Hematopoietic multipotent progenitor cell treated with erythropoietin and hydrocortisone succinate and interleukin-3 and kit ligand, for 6 days (in vitro differentiated cells): ENCODE results near the gene CETP.

Source experiments
- DNase-seq: peaks from one replicate; pipeline ENCODE4 v3.0.0-alpha.2; 2015

CETP gene

DNA sequence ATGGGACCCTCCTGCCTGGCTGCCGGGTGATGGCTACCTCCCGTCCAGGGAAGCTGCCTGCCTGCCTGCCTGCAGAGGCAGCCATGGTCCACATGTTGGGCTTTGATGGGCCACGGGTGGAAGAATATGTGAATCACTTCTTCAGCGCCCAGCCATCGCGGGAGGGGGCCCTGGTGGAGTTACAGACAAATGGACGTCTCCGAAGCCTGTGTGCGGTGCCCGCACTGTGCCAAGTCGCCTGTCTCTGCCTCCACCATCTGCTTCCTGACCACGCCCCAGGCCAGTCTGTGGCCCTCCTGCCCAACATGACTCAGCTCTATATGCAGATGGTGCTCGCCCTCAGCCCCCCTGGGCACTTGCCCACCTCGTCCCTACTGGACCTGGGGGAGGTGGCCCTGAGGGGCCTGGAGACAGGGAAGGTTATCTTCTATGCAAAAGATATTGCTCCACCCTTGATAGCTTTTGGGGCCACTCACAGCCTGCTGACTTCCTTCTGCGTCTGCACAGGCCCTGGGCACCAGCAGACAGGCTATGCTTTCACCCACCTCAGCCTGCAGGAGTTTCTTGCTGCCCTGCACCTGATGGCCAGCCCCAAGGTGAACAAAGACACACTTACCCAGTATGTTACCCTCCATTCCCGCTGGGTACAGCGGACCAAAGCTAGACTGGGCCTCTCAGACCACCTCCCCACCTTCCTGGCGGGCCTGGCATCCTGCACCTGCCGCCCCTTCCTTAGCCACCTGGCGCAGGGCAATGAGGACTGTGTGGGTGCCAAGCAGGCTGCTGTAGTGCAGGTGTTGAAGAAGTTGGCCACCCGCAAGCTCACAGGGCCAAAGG, 64.4 kb downstream of the CETP start:
- peak; percentile 74 for DNase-seq

DNA sequence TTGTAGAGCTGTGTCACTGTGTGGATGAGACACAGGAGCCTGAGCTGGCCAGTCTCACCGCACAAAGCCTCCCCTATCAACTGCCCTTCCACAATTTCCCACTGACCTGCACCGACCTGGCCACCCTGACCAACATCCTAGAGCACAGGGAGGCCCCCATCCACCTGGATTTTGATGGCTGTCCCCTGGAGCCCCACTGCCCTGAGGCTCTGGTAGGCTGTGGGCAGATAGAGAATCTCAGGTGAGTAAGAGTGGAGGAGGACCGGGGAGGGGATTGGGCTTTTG, 65.0 kb downstream of the CETP start:
- DNase-seq = no peak

DNA sequence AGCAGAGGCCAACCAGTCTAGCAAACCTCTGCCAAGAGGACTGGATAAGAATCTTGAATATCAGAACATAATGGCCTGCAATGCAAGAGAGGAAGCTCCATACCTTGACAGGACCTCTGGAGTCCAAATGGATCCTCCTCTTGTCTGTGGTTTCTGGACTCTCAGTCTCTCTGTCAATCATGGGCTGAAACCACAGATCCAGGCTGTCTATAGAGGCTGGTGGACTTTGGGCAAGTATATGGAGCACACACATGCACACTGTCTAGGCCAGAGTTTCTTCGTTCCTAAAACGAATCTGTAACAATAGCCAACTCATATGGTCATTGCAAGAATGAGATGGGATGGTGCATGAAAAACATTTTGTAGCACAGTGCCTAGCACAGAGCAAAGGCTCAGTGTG, 65.3 kb downstream of the CETP start:
- no peak for DNase-seq

DNA sequence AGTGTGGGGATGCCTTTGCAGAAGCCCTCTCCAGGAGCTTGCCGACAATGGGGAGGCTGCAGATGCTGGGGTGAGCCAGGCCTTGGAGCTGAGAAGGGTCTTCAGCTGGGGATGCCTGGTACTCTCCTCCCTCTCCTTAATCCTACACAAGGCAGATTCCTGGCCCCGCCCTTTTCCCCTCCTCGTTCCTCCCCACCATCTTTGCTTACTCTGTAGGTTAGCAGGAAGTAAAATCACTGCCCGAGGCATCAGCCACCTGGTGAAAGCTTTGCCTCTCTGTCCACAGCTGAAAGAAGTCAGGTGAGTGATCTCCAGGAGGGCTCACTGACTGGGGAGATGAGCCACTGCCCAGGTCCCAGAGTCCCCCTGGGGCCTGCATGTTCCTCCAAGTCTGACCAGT, 66.3 kb downstream of the CETP start:
- no peak for DNase-seq

DNA sequence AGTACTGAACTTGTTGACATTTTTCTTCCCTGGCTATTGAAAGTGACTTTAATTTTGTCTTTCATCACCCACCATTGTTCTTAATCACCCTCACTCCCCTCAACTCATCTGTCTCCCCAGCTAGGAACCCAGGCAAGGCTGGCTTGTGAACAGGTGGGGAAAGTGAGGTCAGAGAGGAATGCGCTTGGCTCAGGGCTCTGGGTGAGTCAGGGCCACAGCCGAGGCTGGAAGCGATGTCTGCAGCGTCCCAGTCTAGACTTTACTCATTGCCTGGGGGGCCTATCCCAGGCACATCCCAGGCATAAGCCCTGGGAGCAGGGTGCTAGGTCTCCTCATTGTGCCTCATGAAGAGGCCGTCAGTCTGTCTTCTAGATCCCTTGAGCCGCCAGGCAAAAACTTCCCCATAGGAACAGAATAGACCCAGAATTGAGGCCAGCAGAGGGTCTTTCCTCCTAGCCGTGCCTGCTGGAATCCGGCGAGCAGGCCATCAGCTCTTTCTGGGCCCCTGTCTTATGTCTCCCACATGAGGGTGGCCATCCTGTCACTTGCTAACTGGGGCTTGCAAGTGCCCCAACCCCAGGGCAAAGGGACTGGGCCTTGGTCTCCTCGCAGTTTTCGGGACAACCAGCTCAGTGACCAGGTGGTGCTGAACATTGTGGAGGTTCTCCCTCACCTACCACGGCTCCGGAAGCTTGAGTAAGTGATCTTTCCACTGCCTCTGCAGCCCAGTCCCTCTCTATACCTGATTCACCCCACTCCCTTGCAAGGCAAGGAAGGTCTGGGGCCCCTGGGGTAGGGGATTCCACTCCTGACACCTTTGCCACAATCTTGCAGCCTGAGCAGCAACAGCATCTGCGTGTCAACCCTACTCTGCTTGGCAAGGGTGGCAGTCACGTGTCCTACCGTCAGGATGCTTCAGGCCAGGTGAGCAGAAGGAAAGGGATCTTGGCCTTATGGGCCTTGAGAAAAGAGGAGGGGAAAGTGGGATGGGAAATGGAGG, 67.7 kb downstream of the CETP start:
- DNase-seq = no peak

DNA sequence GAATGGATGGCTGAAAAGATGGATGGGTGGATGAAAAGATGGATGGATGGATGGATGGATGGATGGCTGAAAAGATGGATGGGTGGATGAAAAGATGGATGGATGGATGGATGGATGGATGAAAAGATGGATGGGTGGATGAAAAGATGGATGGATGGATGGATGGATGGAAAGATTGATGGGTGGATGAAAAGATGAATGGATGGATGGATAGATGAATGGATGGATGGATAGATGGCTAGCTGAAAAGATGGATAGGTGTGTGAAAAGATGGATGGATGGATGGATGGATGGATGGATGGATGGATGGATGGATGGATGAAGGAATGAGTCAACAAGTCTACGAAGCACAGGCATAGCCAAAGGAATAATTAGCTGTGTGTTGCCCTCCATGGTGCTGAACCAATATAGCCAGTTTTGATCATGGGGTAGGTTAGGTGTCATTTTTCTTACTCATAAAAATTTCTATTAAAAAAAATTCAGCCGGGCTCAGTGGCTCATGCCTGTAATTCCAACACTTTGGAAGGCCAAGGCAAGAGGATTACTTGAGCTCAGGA, 68.7 kb downstream of the CETP start:
- no peak for DNase-seq

DNA sequence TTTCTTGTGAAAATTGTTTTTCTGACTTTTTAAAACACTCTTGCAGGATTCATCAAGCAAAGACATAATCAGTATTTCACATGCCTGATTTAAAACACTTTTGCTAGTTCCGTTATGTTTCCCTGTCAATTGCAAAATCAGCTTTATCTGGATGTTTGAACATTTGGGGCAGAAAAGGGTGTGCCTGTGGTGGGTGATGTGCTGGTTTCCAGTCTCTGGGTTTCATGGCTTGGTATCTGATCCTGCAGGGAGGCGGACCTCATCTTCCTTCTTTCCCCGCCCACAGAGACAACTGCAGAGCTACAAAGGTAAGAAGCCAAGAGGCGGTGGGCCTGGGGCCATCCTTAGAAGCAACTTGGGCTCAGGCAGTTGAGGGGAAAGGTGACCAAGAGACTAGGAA, 69.4 kb downstream of the CETP start:
- peak; percentile 72 for DNase-seq

DNA sequence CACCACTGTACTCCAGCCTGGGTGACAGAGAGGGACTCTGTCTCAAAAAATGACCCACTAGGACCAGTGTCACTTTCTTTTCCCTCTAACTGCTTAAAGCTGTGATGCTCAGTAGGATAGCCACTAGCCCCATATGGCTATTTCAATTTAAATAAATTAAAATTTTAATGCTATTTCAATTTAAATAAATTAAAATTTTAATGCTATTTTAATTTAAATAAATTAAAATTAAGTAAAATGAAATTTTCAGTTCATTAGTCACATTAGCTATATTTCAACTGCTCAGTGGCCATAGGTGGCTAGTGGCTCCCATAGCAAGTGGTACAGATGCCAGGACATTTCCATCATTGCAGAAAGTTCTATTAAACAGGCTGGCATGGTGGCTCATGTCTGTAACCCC, 70.6 kb downstream of the CETP start:
- no peak for DNase-seq

DNA sequence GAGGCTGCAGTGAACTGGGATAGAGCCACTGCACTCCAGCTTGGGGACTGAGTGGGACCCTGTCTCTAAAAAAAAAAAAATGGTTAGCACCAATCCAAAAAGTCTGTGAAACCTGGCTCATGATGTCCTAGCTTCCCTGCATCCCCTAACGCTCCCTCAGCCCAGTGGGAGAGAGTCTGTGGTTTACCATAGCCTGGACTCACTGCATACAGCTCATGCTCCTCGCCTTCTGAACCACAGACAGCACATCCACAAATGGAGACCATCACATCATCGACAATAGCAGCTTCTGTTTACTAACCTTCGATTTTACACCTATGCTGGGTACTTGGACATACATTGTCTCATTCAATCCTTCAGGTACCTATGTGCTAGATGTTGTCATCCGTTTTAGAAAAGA, 71.2 kb downstream of the CETP start:
- no peak for DNase-seq
